K562 (cell line): ENCODE data around the gene LPCAT3. TPM values are rescaled to one million over a fixed set of nuclear protein-coding genes. Genes with fewer than 3 reads are reported as not detected.

ENCODE experiments used
- ARID1B ChIP-seq: fragments of 450-650 bp; IDR thresholded peaks from 2 replicates; pipeline ENCODE4 v1.6.1; 2016; ENCODE audit warnings: antibody characterized with exemption, mild to moderate bottlenecking, inconsistent platforms
- CTBP1 ChIP-seq: fragments of 450-650 bp; IDR thresholded peaks from 2 replicates; pipeline ENCODE4 v1.6.1; 2016; ENCODE audit warnings: borderline replicate concordance
- GABPB1 ChIP-seq: sonication (generic); formaldehyde crosslinking; IDR thresholded peaks from 2 replicates; pipeline ENCODE4 v1.8.0; 2022; ENCODE audit warnings: mild to moderate bottlenecking, missing genetic modification reagents
- HCFC1 ChIP-seq: IDR thresholded peaks from 2 replicates; pipeline ENCODE4 v1.6.1; 2012; ENCODE audit warnings: low read depth, low read length, improper control_type of control experiment
- KLF10 ChIP-seq: fragments of 250-450 bp; sonication (Bioruptor Pico); IDR thresholded peaks from 2 replicates; pipeline ENCODE4 v1.6.1; 2021; ENCODE audit warnings: matching md5 sums
- KLF6 ChIP-seq: fragments of 250-450 bp; sonication (Bioruptor Pico); IDR thresholded peaks from 2 replicates; pipeline ENCODE4 v1.4.0; 2020; ENCODE audit warnings: mild to moderate bottlenecking, moderate library complexity, borderline replicate concordance
- MAZ ChIP-seq, 2 experiments: fragments of 450-650 bp in 1 of 2; sonication (generic) in 1 of 2; formaldehyde crosslinking; IDR thresholded peaks in 1 of 2; conservative IDR thresholded peaks in 1 of 2; 2 replicates each; pipeline versions ENCODE4 v1.4.0 to v1.5.0; 2020; ENCODE audit warnings: mild to moderate bottlenecking in 1 of 2, missing genetic modification reagents in 1 of 2
- POLR2G ChIP-seq: fragments of 200-400 bp; formaldehyde crosslinking; IDR thresholded peaks from 2 replicates; pipeline ENCODE4 v1.6.1; 2017; ENCODE audit warnings: low read depth, mild to moderate bottlenecking, antibody characterized with exemption, low read length, moderate library complexity
- RAD21 ChIP-seq, 2 experiments: fragments of 250-450 bp in 1 of 2; fragments of 450-650 bp in 1 of 2; sonication (Bioruptor Pico) in 1 of 2; formaldehyde crosslinking in 1 of 2; IDR thresholded peaks in 1 of 2; conservative IDR thresholded peaks in 1 of 2; 2 replicates each; pipeline versions ENCODE4 v1.4.0 to v1.8.0; 2020 to 2022; ENCODE audit warnings: mild to moderate bottlenecking in 2 of 2, moderate library complexity in 1 of 2
- SMAD3 ChIP-seq: fragments of 450-650 bp; formaldehyde crosslinking; conservative IDR thresholded peaks from 2 replicates; pipeline ENCODE4 v1.4.0; 2020; ENCODE audit warnings: mild to moderate bottlenecking
- TAF1 ChIP-seq: IDR thresholded peaks from 2 replicates; pipeline ENCODE4 v1.6.1; 2011; ENCODE audit warnings: mild to moderate bottlenecking, low read length, moderate library complexity; ENCODE audit not compliant: insufficient read depth, control insufficient read depth, severe bottlenecking; ENCODE audit errors: extremely low read depth
- ZBTB17 ChIP-seq: fragments of 450-650 bp; formaldehyde crosslinking; IDR thresholded peaks from 2 replicates; pipeline ENCODE4 v1.4.0; 2020; ENCODE audit warnings: mild to moderate bottlenecking
- ZSCAN32 ChIP-seq: fragments of 450-650 bp; formaldehyde crosslinking; IDR thresholded peaks from 2 replicates; pipeline ENCODE4 v1.4.0; 2020; ENCODE audit warnings: mild to moderate bottlenecking, moderate library complexity
- polyA plus RNA-seq, 8 experiments: library from polyadenylated mRNA; depleted of rRNA in 4 of 8; stranded (reverse) in 5 of 8; unstranded in 3 of 8; fragments of >200 nt; fragmentation: Nextera tagmentation in 2 of 8; fragmentation: Illumina TruSeq in 1 of 8; extraction: Ambion mirVana in 2 of 8; extraction: Trizol in 1 of 8; gene quantifications; 2 replicates each; pipeline versions ENCODE4 v1.2.1 to v1.2.3, GENCODE V29; 2011 to 2014; ENCODE audit warnings: inconsistent platforms in 1 of 8, missing spikeins in 1 of 8
- total RNA-seq, 7 experiments: library from RNA; depleted of rRNA in 6 of 7; stranded (reverse); fragments of >200 nt in 6 of 7; fragmentation: Illumina TruSeq in 2 of 7; extraction: Trizol in 2 of 7; gene quantifications; 2 replicates each; pipeline versions ENCODE4 v1.2.1 to v1.2.3, GENCODE V29; 2011 to 2021; ENCODE audit warnings: low replicate concordance in 1 of 7
- TF ChIP-seq, protein P1 (sequence below): fragments of 450-650 bp; formaldehyde crosslinking; conservative IDR thresholded peaks from 2 replicates; pipeline ENCODE4 v1.4.0; 2022; ENCODE audit warnings: mild to moderate bottlenecking, missing genetic modification characterization
- TF ChIP-seq, protein P2 (sequence below): conservative IDR thresholded peaks from 2 replicates; pipeline ENCODE4 v1.6.1; 2011; ENCODE audit warnings: low read depth, mild to moderate bottlenecking, low read length; ENCODE audit not compliant: control insufficient read depth
- TF ChIP-seq, protein P3 (sequence below): fragments of 450-650 bp; IDR thresholded peaks from 2 replicates; pipeline ENCODE4 v1.6.1; 2016
- TF ChIP-seq, protein P4 (sequence below): sonication (generic); formaldehyde crosslinking; IDR thresholded peaks from 2 replicates; pipeline ENCODE4 v1.8.0; 2022; ENCODE audit warnings: missing genetic modification reagents, mild to moderate bottlenecking, moderate library complexity, borderline replicate concordance
- TF ChIP-seq, protein P5 (sequence below), 3 experiments: fragments of 200-800 bp in 1 of 3; fragments of 250-450 bp in 1 of 3; fragments of 450-650 bp in 1 of 3; sonication (Bioruptor Pico) in 1 of 3; sonication (Bioruptor generic) in 1 of 3; formaldehyde crosslinking in 1 of 3; IDR thresholded peaks; 2 replicates each; pipeline versions ENCODE4 v1.6.1 to v1.8.0; 2016 to 2022; ENCODE audit warnings: mild to moderate bottlenecking in 2 of 3, missing genetic modification characterization in 2 of 3, missing compliant biosample characterization in 1 of 3, moderate library complexity in 1 of 3

The LPCAT3 gene
- total and polyA plus RNA-seq, 9 of the 15 experiments (the other 6 are each of a cell fraction or from before 2014, with no cell fraction given), result 4.9 to 52.5 (median 25.3) TPM

DNA sequence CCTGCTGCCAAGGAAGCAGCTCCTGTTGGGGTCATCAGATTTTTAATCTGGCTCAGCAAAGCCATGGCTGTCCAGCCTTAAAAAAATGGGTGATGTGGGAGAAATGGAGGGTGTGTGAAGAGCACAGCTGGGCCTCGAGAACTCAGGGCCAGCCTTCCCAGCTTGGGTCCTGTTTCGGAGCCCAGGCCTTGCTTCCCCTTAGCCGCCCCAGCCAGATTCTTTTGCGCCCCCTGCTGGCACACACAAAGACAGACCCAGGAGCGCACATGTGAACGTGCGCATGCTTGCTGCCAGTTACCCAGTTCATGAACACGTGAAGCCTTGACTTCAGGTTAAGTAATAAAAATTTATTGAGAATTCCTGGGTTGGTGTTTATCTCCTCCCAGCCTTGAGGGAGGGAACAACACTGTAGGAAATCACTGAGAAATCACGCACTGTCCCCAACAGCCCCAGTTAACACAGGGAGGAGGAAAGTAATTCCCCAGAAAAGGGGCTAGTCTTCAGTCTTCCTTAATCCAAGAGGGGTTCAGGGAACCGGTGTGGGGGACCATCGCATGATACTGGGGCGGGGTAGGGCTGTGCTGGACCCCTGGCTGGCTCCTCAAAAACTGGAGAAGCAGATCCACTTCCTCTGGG, 53.1 kb downstream of the LPCAT3 start (continued):
- TF ChIP-seq KLF10 (CRISPR knock-in tag), result no peak
- TF ChIP-seq RAD21 (CRISPR knock-in tag; conservative IDR thresholded peaks at IDR 0.05 in 1 of 2, IDR thresholded peaks at IDR 0.05 in 1 of 2), result peak; percentile 62 to 65
- TF ChIP-seq, protein P1, sequence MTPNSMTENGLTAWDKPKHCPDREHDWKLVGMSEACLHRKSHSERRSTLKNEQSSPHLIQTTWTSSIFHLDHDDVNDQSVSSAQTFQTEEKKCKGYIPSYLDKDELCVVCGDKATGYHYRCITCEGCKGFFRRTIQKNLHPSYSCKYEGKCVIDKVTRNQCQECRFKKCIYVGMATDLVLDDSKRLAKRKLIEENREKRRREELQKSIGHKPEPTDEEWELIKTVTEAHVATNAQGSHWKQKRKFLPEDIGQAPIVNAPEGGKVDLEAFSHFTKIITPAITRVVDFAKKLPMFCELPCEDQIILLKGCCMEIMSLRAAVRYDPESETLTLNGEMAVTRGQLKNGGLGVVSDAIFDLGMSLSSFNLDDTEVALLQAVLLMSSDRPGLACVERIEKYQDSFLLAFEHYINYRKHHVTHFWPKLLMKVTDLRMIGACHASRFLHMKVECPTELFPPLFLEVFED, result 0 out of 2 replicates have a peak, but pooled peaks have one; percentile 22
- TF ChIP-seq MAZ (CRISPR knock-in tag; conservative IDR thresholded peaks at IDR 0.05 in 1 of 2, IDR thresholded peaks at IDR 0.05 in 1 of 2), result peak; percentile 44 to 68; a peak in 3 of 4 replicates
- no peak for TF ChIP-seq ARID1B
- TF ChIP-seq, protein P2, sequence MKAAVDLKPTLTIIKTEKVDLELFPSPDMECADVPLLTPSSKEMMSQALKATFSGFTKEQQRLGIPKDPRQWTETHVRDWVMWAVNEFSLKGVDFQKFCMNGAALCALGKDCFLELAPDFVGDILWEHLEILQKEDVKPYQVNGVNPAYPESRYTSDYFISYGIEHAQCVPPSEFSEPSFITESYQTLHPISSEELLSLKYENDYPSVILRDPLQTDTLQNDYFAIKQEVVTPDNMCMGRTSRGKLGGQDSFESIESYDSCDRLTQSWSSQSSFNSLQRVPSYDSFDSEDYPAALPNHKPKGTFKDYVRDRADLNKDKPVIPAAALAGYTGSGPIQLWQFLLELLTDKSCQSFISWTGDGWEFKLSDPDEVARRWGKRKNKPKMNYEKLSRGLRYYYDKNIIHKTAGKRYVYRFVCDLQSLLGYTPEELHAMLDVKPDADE, result no peak
- TF ChIP-seq, protein P3, sequence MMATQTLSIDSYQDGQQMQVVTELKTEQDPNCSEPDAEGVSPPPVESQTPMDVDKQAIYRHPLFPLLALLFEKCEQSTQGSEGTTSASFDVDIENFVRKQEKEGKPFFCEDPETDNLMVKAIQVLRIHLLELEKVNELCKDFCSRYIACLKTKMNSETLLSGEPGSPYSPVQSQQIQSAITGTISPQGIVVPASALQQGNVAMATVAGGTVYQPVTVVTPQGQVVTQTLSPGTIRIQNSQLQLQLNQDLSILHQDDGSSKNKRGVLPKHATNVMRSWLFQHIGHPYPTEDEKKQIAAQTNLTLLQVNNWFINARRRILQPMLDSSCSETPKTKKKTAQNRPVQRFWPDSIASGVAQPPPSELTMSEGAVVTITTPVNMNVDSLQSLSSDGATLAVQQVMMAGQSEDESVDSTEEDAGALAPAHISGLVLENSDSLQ, result no peak
- TF ChIP-seq, protein P4, sequence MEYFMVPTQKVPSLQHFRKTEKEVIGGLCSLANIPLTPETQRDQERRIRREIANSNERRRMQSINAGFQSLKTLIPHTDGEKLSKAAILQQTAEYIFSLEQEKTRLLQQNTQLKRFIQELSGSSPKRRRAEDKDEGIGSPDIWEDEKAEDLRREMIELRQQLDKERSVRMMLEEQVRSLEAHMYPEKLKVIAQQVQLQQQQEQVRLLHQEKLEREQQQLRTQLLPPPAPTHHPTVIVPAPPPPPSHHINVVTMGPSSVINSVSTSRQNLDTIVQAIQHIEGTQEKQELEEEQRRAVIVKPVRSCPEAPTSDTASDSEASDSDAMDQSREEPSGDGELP (CRISPR knock-in tag), result peak; percentile 93
- TF ChIP-seq, protein P5, sequence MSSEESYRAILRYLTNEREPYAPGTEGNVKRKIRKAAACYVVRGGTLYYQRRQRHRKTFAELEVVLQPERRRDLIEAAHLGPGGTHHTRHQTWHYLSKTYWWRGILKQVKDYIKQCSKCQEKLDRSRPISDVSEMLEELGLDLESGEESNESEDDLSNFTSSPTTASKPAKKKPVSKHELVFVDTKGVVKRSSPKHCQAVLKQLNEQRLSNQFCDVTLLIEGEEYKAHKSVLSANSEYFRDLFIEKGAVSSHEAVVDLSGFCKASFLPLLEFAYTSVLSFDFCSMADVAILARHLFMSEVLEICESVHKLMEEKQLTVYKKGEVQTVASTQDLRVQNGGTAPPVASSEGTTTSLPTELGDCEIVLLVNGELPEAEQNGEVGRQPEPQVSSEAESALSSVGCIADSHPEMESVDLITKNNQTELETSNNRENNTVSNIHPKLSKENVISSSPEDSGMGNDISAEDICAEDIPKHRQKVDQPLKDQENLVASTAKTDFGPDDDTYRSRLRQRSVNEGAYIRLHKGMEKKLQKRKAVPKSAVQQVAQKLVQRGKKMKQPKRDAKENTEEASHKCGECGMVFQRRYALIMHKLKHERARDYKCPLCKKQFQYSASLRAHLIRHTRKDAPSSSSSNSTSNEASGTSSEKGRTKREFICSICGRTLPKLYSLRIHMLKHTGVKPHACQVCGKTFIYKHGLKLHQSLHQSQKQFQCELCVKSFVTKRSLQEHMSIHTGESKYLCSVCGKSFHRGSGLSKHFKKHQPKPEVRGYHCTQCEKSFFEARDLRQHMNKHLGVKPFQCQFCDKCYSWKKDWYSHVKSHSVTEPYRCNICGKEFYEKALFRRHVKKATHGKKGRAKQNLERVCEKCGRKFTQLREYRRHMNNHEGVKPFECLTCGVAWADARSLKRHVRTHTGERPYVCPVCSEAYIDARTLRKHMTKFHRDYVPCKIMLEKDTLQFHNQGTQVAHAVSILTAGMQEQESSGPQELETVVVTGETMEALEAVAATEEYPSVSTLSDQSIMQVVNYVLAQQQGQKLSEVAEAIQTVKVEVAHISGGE (CRISPR knock-in tag; IDR thresholded peaks at IDR 0.05), result no peak; a peak in 1 of 6 replicates
- TF ChIP-seq HCFC1, result peak; percentile 9; the same call in 1 of the 2 replicates
- TF ChIP-seq CTBP1, result no peak
- TF ChIP-seq ZBTB17 (CRISPR knock-in tag), result peak; percentile 47; the same call in 1 of the 2 replicates
- 0 out of 2 replicates have a peak, but pooled peaks have one; percentile 46 for TF ChIP-seq KLF6 (CRISPR knock-in tag)
- peak; percentile 52; the same call in 1 of the 2 replicates for TF ChIP-seq SMAD3
- peak; percentile 37; the same call in 1 of the 2 replicates for TF ChIP-seq GABPB1 (CRISPR knock-in tag)
- no peak for TF ChIP-seq ZSCAN32 (CRISPR knock-in tag)
- TF ChIP-seq TAF1, result peak; percentile 32
- TF ChIP-seq POLR2G, result peak; percentile 51
